ENCODE measurements around the gene CYP2W1.

The CYP2W1 gene

DNA sequence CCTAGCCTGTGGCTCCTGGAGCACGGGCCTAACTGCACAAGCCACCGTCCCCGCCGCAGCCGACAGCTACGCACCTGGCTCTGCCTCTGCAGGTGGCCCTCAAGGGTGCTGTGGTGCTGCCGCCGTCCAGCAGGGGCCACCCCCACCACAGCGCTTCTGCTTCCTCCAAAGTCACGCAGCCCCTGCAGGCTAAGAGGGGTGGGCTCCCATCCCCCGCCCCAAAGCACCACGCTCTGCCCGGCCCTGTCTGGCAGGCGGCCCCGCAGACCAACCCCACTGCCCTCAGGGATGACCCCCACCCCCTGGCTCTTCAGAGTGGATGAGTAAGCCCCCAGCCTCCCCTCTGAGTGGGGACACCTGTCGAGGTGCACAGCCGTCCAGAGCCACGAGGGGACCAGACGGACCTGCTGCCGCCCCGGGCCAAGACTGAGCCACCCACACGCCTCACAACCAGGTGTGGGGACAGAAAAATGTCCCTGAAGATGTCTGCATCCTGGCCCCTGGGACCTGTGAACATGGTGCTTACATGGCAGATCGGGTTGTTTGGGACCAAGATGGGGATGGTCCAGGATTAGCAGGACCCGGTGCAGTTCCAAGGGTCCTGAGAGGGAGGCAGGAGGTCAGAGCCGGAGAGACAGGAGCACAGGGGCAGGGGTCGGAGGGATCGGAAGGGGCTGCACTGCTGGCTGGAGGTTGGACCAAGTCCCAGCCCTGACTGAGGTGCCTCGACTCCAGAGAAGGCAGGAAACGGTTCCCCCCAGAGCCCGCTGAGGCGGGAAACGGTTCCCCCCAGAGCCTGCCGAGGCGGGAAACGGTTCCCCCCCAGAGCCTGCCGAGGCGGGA lies 19.5 kb upstream of the CYP2W1 start:
- DNase-seq (ENCODE audit: extremely low read depth in 1 of 2, low read depth in 1 of 2), result no peak

DNA sequence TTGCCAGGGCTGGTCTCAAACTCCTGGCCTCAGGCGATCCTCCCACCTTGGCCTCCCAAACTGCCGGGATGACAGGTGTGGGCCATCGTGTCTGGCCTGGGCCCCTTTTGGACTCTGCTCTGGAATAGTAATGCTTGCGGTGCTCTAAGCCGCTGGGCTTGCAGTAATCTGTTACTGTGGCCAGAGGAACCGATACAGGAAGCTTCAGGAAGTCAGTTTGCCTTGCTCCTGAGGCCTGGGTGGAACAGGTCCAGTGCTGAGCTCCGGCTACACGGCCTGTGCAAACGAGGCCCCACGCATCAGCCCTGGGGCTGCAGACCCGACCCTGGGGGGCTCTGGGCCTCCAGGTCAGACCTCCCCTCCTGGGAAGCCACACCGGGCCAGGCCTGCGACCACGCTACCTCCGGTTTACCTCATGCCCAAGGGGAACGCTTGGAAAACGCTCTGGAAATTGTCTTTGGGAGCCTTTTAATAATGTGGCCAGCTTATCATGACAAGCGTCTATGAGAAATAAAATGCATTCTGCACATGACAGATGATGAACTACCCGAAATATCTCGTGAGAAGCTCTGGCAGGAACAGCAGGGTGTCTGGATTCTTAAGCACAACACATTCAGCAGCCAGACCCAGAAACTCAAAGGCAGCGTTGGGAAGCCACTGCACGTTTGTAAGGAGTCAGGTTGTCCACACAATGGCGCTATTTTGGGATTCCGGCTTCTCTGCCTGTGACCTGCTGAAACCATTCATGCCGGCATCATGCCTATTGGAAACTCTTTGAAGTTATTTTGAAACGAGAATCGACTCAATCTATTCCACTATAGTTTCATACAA lies 18.4 kb upstream of the CYP2W1 start:
- DNase-seq (ENCODE audit: extremely low read depth in 1 of 2, low read depth in 1 of 2), result no peak

DNA sequence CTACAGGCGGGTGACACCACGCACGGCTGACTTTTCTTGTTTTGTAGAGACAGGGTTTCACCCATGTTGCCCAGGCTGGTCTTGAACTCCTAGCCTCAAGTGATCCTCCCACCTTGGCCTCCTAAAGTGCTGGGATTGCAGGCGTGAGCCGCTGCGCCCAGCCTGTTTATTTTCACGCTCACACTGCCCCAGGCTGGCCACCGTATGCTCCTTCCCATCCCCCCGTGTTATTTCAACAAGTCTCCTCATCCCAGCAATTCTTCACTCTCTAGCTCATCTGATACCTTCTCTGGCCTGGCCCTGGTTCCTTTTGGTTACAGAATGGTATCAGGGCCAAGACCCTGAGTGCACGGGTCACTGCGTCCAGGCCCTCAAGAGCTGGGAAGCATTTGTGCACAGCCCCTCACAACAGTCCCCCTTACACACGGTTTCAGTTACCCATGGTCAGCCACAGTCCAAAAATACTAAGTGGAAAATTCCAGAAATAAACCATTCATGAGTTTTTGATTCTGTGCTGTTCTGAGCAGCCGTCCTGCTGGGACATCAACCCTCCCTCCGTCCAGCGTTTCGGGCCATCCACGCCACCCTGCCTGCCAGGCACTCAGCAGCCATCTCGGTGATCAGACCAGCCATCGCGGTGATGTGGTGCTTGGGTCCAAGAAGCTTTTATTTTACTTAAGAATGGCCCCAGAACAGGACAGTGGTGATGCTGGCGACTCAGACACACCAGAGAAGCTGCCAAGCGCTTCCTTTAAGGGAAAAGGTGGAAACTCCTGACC lies 16.5 kb upstream of the CYP2W1 start:
- no peak for DNase-seq (ENCODE audit: extremely low read depth in 1 of 2, low read depth in 1 of 2)

- DNase-seq (ENCODE audit: extremely low read depth in 1 of 2, low read depth in 1 of 2), result no peak
Measured at GRCh38 chr7:967361-968082, 15.5 kb upstream of the CYP2W1 start.

DNA sequence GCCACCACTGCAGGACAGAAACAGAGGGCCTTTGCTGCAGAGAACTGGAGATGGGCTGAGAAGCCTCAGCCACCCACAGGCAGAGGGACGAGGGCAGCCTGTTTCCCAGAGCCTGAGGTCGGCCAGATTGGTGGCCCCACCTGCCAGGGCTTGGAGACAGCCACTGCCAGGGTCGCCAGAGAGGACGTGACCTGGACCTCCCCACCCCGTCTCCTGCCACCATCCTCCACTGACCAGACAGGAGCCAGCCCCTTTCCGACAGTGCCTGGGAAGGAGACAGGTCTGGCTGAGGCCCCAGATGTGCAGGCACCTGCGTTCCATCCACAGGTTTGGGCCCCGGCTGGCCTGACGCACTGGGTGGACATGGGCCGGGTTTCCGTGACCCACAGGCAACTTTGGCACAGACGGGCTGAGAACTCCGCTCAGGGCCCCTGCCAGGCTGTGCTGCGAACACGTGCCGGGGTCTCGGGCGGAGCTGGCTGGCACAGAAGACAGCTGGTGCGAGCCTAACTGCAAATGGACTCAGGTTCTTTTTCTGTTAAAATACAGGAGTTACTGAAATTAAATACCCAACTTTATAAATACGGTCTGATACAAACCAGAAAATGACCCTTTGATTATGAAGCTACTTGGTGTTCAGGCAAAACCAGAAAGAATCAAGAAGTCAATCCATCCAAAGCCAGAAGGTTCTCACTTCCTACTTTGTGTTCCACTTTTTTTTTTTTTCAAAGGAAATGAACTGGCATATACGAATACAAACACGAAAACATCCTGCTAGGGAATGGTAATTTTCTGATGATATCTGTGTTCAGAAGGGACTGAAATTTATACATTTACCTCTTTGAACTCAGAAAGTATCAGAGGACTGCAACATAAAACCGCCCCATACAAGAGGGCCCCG lies 14.5 kb upstream of the CYP2W1 start:
- DNase-seq (ENCODE audit: extremely low read depth in 1 of 2, low read depth in 1 of 2), result no peak

DNA sequence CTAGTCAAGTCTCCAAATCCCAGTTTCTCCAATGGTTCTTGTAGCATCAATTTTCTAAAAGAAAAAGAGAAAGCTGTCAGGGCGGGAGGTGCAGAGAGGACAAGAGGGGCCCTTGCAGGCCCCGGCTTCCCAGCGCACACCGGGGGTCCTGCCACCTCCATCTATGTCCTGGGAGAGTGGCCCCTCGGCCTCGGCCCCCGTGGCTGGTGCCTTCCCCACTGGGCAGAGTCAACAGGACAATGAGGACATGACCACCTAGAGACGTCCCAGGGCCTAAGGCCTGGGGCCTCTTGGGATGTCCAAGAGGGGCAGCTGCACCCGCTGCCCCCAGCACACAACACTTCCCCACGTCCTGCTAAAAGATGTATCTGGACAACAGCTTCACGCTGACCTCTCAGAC lies 13.6 kb upstream of the CYP2W1 start:
- DNase-seq (ENCODE audit: extremely low read depth in 1 of 2, low read depth in 1 of 2), result no peak

DNA sequence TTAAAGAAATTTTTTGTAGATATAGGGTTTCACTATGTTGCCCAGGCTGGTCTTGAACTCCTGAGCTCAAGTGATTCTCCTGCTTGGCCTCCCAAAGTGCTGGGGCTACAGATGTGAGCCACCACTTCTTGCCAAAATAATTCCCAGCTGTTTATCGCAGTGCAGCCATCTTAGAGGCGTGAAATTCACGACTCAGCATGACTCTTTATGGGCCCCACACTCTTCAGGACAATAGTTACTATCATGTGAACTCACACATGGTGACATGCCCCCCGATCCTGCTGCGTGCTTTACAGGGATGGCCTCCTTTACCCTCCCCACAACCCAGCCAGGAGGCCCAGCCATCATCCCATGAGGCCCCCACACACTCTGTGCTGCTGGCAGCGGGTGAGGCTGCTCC lies 12.2 kb upstream of the CYP2W1 start:
- DNase-seq (ENCODE audit: extremely low read depth in 1 of 2, low read depth in 1 of 2), result no peak

GRCh38 chr7:972110-972509 lies 10.9 kb upstream of the CYP2W1 start:
- DNase-seq (ENCODE audit: extremely low read depth in 1 of 2, low read depth in 1 of 2), result no peak

DNA sequence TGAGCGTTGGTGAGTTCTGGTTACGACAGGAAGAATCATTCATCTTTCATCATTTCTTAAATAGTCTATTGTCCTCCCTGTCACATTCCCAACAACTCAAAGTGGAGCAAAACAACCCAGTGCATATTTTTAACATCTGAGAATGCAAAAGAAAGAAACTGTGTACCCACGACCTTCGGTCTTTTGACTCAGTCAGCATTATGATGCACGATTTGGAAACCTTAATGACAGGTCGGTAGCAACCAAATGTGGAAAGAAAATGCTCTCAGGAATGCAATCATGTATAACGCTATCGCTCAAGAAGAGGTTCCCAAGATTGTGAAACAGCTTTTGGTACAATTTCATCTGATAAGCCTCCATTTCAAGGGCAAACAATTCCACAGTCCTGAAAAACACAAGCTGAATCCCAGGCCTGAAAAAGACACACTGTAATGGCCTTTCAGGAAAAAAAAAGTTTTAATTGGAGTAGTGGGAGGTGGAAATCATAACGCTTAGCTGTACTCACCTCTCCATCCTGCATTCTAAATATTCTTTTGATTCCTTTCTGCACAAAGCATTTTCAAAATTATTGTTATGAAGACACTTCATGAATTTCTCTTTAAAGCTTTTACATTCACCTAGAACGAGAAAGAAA lies 10.2 kb upstream of the CYP2W1 start:
- no peak for DNase-seq (ENCODE audit: extremely low read depth in 1 of 2, low read depth in 1 of 2)

GRCh38 chr7:973312-973711 lies 9.7 kb upstream of the CYP2W1 start:
- DNase-seq (ENCODE audit: extremely low read depth in 1 of 2, low read depth in 1 of 2), result no peak

DNA sequence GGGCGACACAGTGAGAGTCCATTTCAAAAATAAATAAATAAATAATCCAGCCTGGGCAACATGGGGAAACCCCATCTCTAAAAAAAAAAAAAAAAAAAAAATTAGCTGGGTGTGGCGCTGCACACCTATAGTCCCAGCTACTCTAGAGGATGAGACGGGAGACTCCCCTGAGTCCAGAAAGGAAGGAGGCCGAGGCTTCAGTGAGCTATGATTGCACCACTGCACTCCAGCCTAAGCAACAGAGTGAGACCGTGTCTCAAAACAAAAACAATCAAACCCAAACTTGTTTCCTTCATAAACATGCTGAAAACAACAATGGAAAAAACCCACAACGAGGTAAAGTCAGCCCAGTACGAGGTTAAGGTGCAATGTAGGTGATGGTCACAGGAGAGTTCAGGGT lies 8.8 kb upstream of the CYP2W1 start:
- DNase-seq (ENCODE audit: extremely low read depth in 1 of 2, low read depth in 1 of 2), result no peak

- peak; percentile 79 to 85 for DNase-seq (ENCODE audit: extremely low read depth in 1 of 2, low read depth in 1 of 2)
Measured at GRCh38 chr7:974820-975681, 7.9 kb upstream of the CYP2W1 start, which contains the start of gene COX19. Gene COX19, minus strand, starts transcription at chr7:975549. Its CDS starts 40 bp downstream, at chr7:975509.

- no peak for DNase-seq (ENCODE audit: extremely low read depth in 1 of 2, low read depth in 1 of 2)
Measured at GRCh38 chr7:975702-976473, 7.1 kb upstream of the CYP2W1 start.

DNA sequence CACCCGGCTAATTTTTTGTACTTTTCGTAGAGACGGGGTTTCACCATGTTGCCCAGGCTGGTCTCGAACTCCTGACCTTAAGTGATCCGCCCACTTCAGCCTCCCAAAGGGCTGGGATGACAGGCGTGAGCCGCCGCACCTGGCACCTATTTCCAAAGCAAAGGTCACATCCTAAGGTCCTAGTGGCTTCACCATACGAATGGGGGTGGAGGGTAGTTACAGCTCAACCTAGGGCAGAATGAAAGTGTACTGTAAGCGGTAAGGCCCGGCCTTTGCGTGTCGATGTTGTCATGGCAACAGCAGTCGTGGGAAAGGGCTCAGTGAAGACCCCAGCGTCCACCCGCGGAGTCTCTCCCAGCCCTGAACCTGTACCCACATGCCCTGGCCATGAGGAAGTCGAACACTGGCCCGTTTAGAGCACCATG lies 6.1 kb upstream of the CYP2W1 start:
- DNase-seq (ENCODE audit: extremely low read depth in 1 of 2, low read depth in 1 of 2), result no peak

GRCh38 chr7:977326-978048 lies 5.5 kb upstream of the CYP2W1 start:
- DNase-seq (ENCODE audit: extremely low read depth in 1 of 2, low read depth in 1 of 2), result no peak

DNA sequence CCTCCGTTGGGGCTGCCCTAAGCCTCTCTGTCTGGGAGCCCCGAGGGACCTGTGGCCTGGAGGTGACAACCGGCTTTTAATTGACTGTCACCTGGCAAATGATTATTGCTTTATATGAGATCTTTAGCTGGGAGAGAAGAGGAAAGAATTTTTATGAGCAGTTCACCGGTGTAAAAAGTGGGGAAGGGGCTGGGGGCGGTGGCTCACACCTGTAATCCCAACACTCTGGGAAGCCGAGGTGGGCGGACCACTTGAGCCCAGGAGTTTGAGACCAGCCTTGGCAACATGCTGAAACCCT lies 5.0 kb upstream of the CYP2W1 start:
- no peak for DNase-seq (ENCODE audit: extremely low read depth in 1 of 2, low read depth in 1 of 2)

Measured in stimulated activated CD8-positive, alpha-beta memory T cell treated with anti-CD3 and anti-CD28 coated beads, Interleukin-7, amount 100 ng/mL, for 48 hours (primary cell).